Stimulated activated CD4-positive, alpha-beta T cell treated with anti-CD3 and anti-CD28 coated beads, Interleukin-1b, Interleukin-23, amount 100 ng/mL, for 48 hours (primary cell): ENCODE data around the gene ENO1.
"Not testable (repeated sequence)": the region's sequence is repeated elsewhere in the genome, so short reads cannot be mapped to it uniquely, and the experiment has no call there.

Source experiments
- DNase-seq: peaks from one replicate; pipeline ENCODE4 v3.0.0-alpha.2; 2020

Gene ENO1

GRCh38 chr1:8841395-8841794 is 37.1 kb downstream of the ENO1 start:
- DNase-seq: no peak

GRCh38 chr1:8839990-8840389 is 38.5 kb downstream of the ENO1 start:
- DNase-seq: no peak

- DNase-seq: no peak
Measured at GRCh38 chr1:8835941-8836643, 42.4 kb downstream of the ENO1 start.

- no peak for DNase-seq
Measured at GRCh38 chr1:8831340-8831739, 47.1 kb downstream of the ENO1 start.

- not testable (repeated sequence) for DNase-seq
Measured at GRCh38 chr1:8830732-8831131, 47.8 kb downstream of the ENO1 start.

GRCh38 chr1:8825985-8826481 is 52.5 kb downstream of the ENO1 start:
- no peak for DNase-seq

GRCh38 chr1:8823295-8823664 is 55.2 kb downstream of the ENO1 start:
- DNase-seq: no peak

GRCh38 chr1:8822373-8823294 is 55.9 kb downstream of the ENO1 start:
- no peak for DNase-seq

- DNase-seq: no peak
Measured at GRCh38 chr1:8821084-8821483, 57.4 kb downstream of the ENO1 start.

GRCh38 chr1:8818789-8819188 is 59.7 kb downstream of the ENO1 start:
- not testable (repeated sequence) for DNase-seq

GRCh38 chr1:8818325-8818775 is 60.1 kb downstream of the ENO1 start:
- DNase-seq: no peak

- peak; percentile 96 for DNase-seq
Measured at GRCh38 chr1:8817412-8818324, 60.8 kb downstream of the ENO1 start, which contains the start of gene RERE. Gene RERE (minus strand): TSS chr1:8817640.

GRCh38 chr1:8816831-8817411 is 61.6 kb downstream of the ENO1 start:
- DNase-seq: peak; percentile 5

GRCh38 chr1:8816264-8816663 is 62.2 kb downstream of the ENO1 start:
- no peak for DNase-seq

GRCh38 chr1:8815582-8816151 is 62.8 kb downstream of the ENO1 start:
- no peak for DNase-seq

- no peak for DNase-seq
Measured at GRCh38 chr1:8814865-8815264, 63.6 kb downstream of the ENO1 start.

GRCh38 chr1:8813991-8814390 is 64.5 kb downstream of the ENO1 start:
- DNase-seq: no peak

GRCh38 chr1:8813016-8813763 is 65.3 kb downstream of the ENO1 start:
- no peak for DNase-seq

- no peak for DNase-seq
Measured at GRCh38 chr1:8812081-8812480, 66.4 kb downstream of the ENO1 start.
